ENCODE measurements around the gene TPT1.
"Not testable (repeated sequence)": the region's sequence is repeated elsewhere in the genome, so short reads cannot be mapped to it uniquely, and the experiment has no call there.

The TPT1 gene

GRCh38 chr13:45299194-45299593 is 41.8 kb downstream of the TPT1 start:
- DNase-seq = no peak

- not testable (repeated sequence) for DNase-seq
Observed at GRCh38 chr13:45298550-45298949, 42.4 kb downstream of the TPT1 start.

- DNase-seq = no peak
Observed at GRCh38 chr13:45298206-45298505, 42.8 kb downstream of the TPT1 start.

GRCh38 chr13:45297456-45298205 is 43.4 kb downstream of the TPT1 start:
- peak; percentile 28 for DNase-seq

- peak; percentile 14 for DNase-seq
Observed at GRCh38 chr13:45296259-45296658, 44.7 kb downstream of the TPT1 start.

GRCh38 chr13:45295536-45295935 is 45.4 kb downstream of the TPT1 start:
- no peak for DNase-seq

GRCh38 chr13:45292176-45292575 is 48.8 kb downstream of the TPT1 start:
- no peak for DNase-seq

- DNase-seq = no peak
Observed at GRCh38 chr13:45289936-45290563, 50.9 kb downstream of the TPT1 start.
